H9 (cell line): Measurements from ENCODE around the gene MYH16. TPM values are rescaled to one million over a fixed set of nuclear protein-coding genes. Genes with fewer than 3 reads are reported as not detected.
"Not testable (repeated sequence)": the region's sequence is repeated elsewhere in the genome, so short reads cannot be mapped to it uniquely, and the experiment has no call there.

ENCODE experiments used
- DNase-seq: peaks from one replicate; pipeline ENCODE4 v3.0.0-alpha.2; 2017
- H2AFZ ChIP-seq: one replicate; pipeline ENCODE4 v1.6.1; 2013; ENCODE audit warnings: mild to moderate bottlenecking, low read length, control low read depth, moderate library complexity
- H2AK5ac ChIP-seq: 2 replicates; pipeline ENCODE4 v1.6.1; 2013; ENCODE audit warnings: low read length, control low read depth, mixed read lengths; ENCODE audit not compliant: insufficient read length
- H2BK120ac ChIP-seq: one replicate; pipeline ENCODE4 v1.6.1; 2013; ENCODE audit warnings: low read depth, mild to moderate bottlenecking, low read length, control low read depth, inconsistent platforms; ENCODE audit not compliant: poor library complexity, severe bottlenecking
- H2BK12ac ChIP-seq: 2 replicates; pipeline ENCODE4 v1.6.1; 2013; ENCODE audit warnings: low read length, control low read depth, mixed read lengths, low read depth; ENCODE audit not compliant: insufficient read length
- H2BK15ac ChIP-seq: 2 replicates; pipeline ENCODE4 v1.6.1; 2013; ENCODE audit warnings: low read depth, low read length, control low read depth
- H2BK20ac ChIP-seq: one replicate; pipeline ENCODE4 v1.6.1; 2013; ENCODE audit warnings: low read depth, mild to moderate bottlenecking, low read length, control low read depth, inconsistent platforms; ENCODE audit not compliant: poor library complexity, severe bottlenecking
- H2BK5ac ChIP-seq: 2 replicates; pipeline ENCODE4 v1.6.1; 2013; ENCODE audit warnings: low read length, control low read depth, mixed read lengths; ENCODE audit not compliant: insufficient read length
- H3K14ac ChIP-seq: 2 replicates; pipeline ENCODE4 v1.6.1; 2013; ENCODE audit warnings: low read length, control low read depth; ENCODE audit not compliant: insufficient read depth
- H3K18ac ChIP-seq: 2 replicates; pipeline ENCODE4 v1.6.1; 2013; ENCODE audit warnings: low read depth, mild to moderate bottlenecking, mixed read lengths, low read length, control low read depth; ENCODE audit not compliant: insufficient read length
- H3K23ac ChIP-seq: 2 replicates; pipeline ENCODE4 v1.6.1; 2013; ENCODE audit warnings: low read length, control low read depth, mixed read lengths, low read depth; ENCODE audit not compliant: insufficient read length
- H3K23me2 ChIP-seq: 2 replicates; pipeline ENCODE4 v1.6.1; 2013; ENCODE audit warnings: low read depth, mild to moderate bottlenecking, mixed read lengths, low read length, control low read depth; ENCODE audit not compliant: insufficient read length, poor library complexity, severe bottlenecking
- H3K27ac ChIP-seq: 2 replicates; pipeline ENCODE4 v1.5.1; 2013; ENCODE audit warnings: low read length, control low read depth, mixed read lengths, low read depth; ENCODE audit not compliant: insufficient read length
- H3K27me3 ChIP-seq: 2 replicates; pipeline ENCODE4 v1.6.1; 2013; ENCODE audit warnings: low read length, control low read depth, inconsistent platforms; ENCODE audit not compliant: insufficient read depth
- H3K4ac ChIP-seq: 2 replicates; pipeline ENCODE4 v1.6.1; 2013; ENCODE audit warnings: low read depth, mild to moderate bottlenecking, control low read depth, inconsistent platforms, low read length, moderate library complexity
- H3K4me1 ChIP-seq: 2 replicates; pipeline ENCODE4 v1.6.1; 2013; ENCODE audit warnings: low read length, control low read depth, inconsistent platforms; ENCODE audit not compliant: insufficient read depth
- H3K4me2 ChIP-seq: 2 replicates; pipeline ENCODE4 v1.6.1; 2013; ENCODE audit warnings: low read length, control low read depth, mixed read lengths; ENCODE audit not compliant: insufficient read length, insufficient read depth
- H3K56ac ChIP-seq: 2 replicates; pipeline ENCODE4 v1.6.1; 2013; ENCODE audit warnings: low read depth, mild to moderate bottlenecking, mixed read lengths, low read length, control low read depth; ENCODE audit not compliant: insufficient read length
- H3K79me1 ChIP-seq: 2 replicates; pipeline ENCODE4 v1.6.1; 2013; ENCODE audit warnings: low read depth, mild to moderate bottlenecking, moderate library complexity, low read length, control low read depth, inconsistent platforms; ENCODE audit not compliant: insufficient read depth, poor library complexity, severe bottlenecking
- H3K79me2 ChIP-seq: 2 replicates; pipeline ENCODE4 v1.6.1; 2013; ENCODE audit warnings: low read length, control low read depth, inconsistent platforms; ENCODE audit not compliant: insufficient read depth
- H3K9ac ChIP-seq: 2 replicates; pipeline ENCODE4 v1.6.1; 2013; ENCODE audit warnings: low read length, control low read depth, mixed read lengths; ENCODE audit not compliant: insufficient read length; ENCODE audit errors: extremely low read depth
- H3K9me3 ChIP-seq: one replicate; pipeline ENCODE4 v1.6.1; 2013; ENCODE audit warnings: low read depth, low read length, inconsistent platforms; ENCODE audit not compliant: control insufficient read depth
- H3T11ph ChIP-seq: one replicate; pipeline ENCODE4 v1.6.1; 2013; ENCODE audit warnings: mild to moderate bottlenecking, low read length, control low read depth, inconsistent platforms
- H4K20me1 ChIP-seq: one replicate; pipeline ENCODE4 v1.6.1; 2013; ENCODE audit not compliant: control insufficient read depth, insufficient read length, insufficient read depth
- H4K5ac ChIP-seq: 2 replicates; pipeline ENCODE4 v1.6.1; 2013; ENCODE audit warnings: low read depth, mild to moderate bottlenecking, mixed read lengths, low read length, control low read depth; ENCODE audit not compliant: insufficient read length
- H4K8ac ChIP-seq: replicated peaks from 2 replicates; pipeline ENCODE4 v1.6.1; 2013; ENCODE audit warnings: low read length, control low read depth, mixed read lengths, low read depth; ENCODE audit not compliant: insufficient read length
- H4K91ac ChIP-seq: 2 replicates; pipeline ENCODE4 v1.6.1; 2013; ENCODE audit warnings: low read depth, mild to moderate bottlenecking, moderate library complexity, mixed read lengths, low read length, control low read depth; ENCODE audit not compliant: insufficient read length
- H3K27ac Mint-ChIP-seq, 3 experiments: 2 replicates in 2 of 3; 3 replicates in 1 of 3; pipeline ENCODE4 v1.8.0; 2020 to 2021; ENCODE audit warnings: mixed read lengths in 3 of 3, mild to moderate bottlenecking in 1 of 3, moderate library complexity in 1 of 3
- H3K27me3 Mint-ChIP-seq: 2 replicates; pipeline ENCODE4 v1.8.0; 2021; ENCODE audit warnings: low read depth, mild to moderate bottlenecking, moderate library complexity, mixed read lengths
- H3K36me3 Mint-ChIP-seq, 3 experiments: 2 replicates in 2 of 3; 3 replicates in 1 of 3; pipeline ENCODE4 v1.8.0; 2020 to 2021; ENCODE audit warnings: low read depth in 3 of 3, mixed read lengths in 3 of 3; ENCODE audit not compliant: insufficient read depth in 1 of 3
- H3K4me1 Mint-ChIP-seq, 2 experiments: 2 replicates each; pipeline ENCODE4 v1.8.0; 2020; ENCODE audit warnings: mixed read lengths in 2 of 2
- H3K4me3 Mint-ChIP-seq, 2 experiments: 2 replicates in 1 of 2; 3 replicates in 1 of 2; pipeline ENCODE4 v1.8.0; 2020 to 2021; ENCODE audit warnings: mild to moderate bottlenecking in 2 of 2, mixed read lengths in 2 of 2, moderate library complexity in 1 of 2
- H3K9me3 Mint-ChIP-seq, 2 experiments: 2 replicates in 1 of 2; 3 replicates in 1 of 2; pipeline ENCODE4 v1.8.0; 2020; ENCODE audit warnings: mild to moderate bottlenecking in 2 of 2, mixed read lengths in 2 of 2, moderate library complexity in 1 of 2
- WGBS: extraction: QIAGEN DNeasy Blood & Tissue Kit; methylation state at CpG from one replicate; pipeline ENCODE4 v1.1.7; 2013; ENCODE audit warnings: missing lambda C conversion rate, low lambda C conversion rate, mixed read lengths; ENCODE audit not compliant: insufficient read length; ENCODE audit errors: extremely low coverage; 5-methylcytosine and 5-hydroxymethylcytosine counted together
- total RNA-seq: library from RNA; stranded (reverse); gene quantifications from 2 replicates; pipeline ENCODE4 v1.2.1, GENCODE V29; 2021
- TF ChIP-seq, protein P1 (sequence below): fragments of 200-600 bp; sonication (generic); conservative IDR thresholded peaks from 3 replicates; pipeline ENCODE4 v1.8.0; 2021; ENCODE audit warnings: antibody characterized with exemption, mild to moderate bottlenecking

Gene MYH16
- total RNA-seq, 1 experiment from 2014 or later: not detected

DNA sequence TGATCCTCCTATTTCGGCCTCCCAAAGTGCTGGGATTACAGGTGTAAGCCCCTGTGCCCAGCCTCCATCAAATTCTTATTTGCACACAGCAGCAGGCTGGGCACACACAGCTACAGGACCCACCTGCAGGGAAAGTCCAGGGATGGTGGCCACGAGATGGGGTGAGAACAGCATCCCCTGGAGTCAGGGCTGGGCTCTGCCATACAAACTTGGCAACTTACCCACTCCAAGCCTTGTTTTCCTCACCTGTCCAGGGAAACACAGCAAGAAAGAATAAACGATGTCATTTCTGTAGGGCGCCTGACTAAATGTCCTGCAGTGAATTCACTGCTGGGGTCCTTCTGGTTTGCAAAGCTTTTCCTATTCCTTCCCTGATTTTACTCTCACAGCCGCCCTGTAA, 5.5 kb downstream of the MYH16 start:
- no peak for DNase-seq
- Histone ChIP-seq H3K79me1 (no peaks in the 10 kb centered on the region), H2BK12ac (no peak overlapping the region), H4K8ac (no peak overlapping the region), H3K23ac (no peak overlapping the region), H4K5ac (no peak overlapping the region), H4K20me1 (peaks cover 6% of the 10 kb centered on the region), H2BK20ac (no peak overlapping the region), H3K56ac (no peak overlapping the region), H3K27me3 (no peaks in the 10 kb centered on the region; the same call in 1 of the 2 replicates), H4K91ac (no peak overlapping the region), H3K18ac (no peak overlapping the region), H3K4me2 (no peak overlapping the region), H3K9ac (no peak overlapping the region), H3T11ph (no peak overlapping the region), H2AFZ (no peak overlapping the region), H2AK5ac (no peak overlapping the region), H3K14ac (no peak overlapping the region), H3K23me2 (no peaks in the 10 kb centered on the region), H3K27ac (no peak overlapping the region), H3K79me2 (no peaks in the 10 kb centered on the region), H3K4ac (no peak overlapping the region), H3K9me3 (no peaks in the 10 kb centered on the region), H2BK5ac (no peak overlapping the region), H2BK15ac (no peak overlapping the region), H2BK120ac (no peak overlapping the region), H3K4me1 (no peaks in the 10 kb centered on the region)
- Mint-ChIP-seq H3K27me3 (0 out of 2 replicates have a peak, but pooled peaks cover 2% of the 10 kb centered on the region), H3K36me3 (no peaks in the 10 kb centered on the region), H3K27ac (no peak overlapping the region), H3K4me1 (no peaks in the 10 kb centered on the region), H3K9me3 (no peaks in the 10 kb centered on the region; a peak in 1 of 5 replicates), H3K4me3 (no peak overlapping the region)
- WGBS: no CpG with 5 or more reads among the region's 5 CpGs
- TF ChIP-seq, protein P1, sequence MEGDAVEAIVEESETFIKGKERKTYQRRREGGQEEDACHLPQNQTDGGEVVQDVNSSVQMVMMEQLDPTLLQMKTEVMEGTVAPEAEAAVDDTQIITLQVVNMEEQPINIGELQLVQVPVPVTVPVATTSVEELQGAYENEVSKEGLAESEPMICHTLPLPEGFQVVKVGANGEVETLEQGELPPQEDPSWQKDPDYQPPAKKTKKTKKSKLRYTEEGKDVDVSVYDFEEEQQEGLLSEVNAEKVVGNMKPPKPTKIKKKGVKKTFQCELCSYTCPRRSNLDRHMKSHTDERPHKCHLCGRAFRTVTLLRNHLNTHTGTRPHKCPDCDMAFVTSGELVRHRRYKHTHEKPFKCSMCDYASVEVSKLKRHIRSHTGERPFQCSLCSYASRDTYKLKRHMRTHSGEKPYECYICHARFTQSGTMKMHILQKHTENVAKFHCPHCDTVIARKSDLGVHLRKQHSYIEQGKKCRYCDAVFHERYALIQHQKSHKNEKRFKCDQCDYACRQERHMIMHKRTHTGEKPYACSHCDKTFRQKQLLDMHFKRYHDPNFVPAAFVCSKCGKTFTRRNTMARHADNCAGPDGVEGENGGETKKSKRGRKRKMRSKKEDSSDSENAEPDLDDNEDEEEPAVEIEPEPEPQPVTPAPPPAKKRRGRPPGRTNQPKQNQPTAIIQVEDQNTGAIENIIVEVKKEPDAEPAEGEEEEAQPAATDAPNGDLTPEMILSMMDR: no peak

DNA sequence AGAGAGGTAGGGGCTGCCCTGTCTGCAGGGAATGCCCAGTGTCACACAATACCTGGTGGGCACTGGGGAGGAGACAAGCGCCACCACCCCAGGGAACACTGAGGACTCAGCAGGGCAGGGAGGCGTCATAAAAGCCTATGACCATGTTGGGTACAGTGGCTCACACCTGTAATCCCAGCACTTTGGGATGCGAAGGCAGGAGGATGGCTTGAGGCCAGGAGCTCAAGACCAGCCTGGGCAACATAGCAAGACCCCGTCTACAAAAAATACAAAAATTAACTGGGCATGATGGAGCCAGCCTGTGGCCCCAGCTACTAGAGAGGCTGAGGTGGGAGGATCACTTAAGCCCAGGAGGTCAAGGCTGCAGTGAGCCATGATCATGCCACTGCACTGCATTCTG, 11.5 kb downstream of the MYH16 start:
- H3K4ac ChIP-seq, H2AFZ ChIP-seq, H3K4me1 Mint-ChIP-seq, DNase-seq, H2BK12ac ChIP-seq, H3K36me3 Mint-ChIP-seq, H3K27ac Mint-ChIP-seq, H2AK5ac ChIP-seq, H3K9me3 ChIP-seq, H3K9ac ChIP-seq, H2BK5ac ChIP-seq, H2BK15ac ChIP-seq, H3K18ac ChIP-seq, H3K79me2 ChIP-seq, H4K8ac ChIP-seq, H4K91ac ChIP-seq, H3K27ac ChIP-seq, H3K27me3 Mint-ChIP-seq, H2BK120ac ChIP-seq, H3K14ac ChIP-seq, H3K9me3 Mint-ChIP-seq, H3K79me1 ChIP-seq, H3K4me3 Mint-ChIP-seq, H3K4me1 ChIP-seq, H3K23me2 ChIP-seq, H4K5ac ChIP-seq, H3K56ac ChIP-seq, H3K27me3 ChIP-seq, H3T11ph ChIP-seq, H3K4me2 ChIP-seq, H3K23ac ChIP-seq, H2BK20ac ChIP-seq, H4K20me1 ChIP-seq: not testable (repeated sequence)
- WGBS: no CpG with 5 or more reads among the region's 4 CpGs
